HG03039 (cell line): ENCODE data around the gene RNF182.
"Not testable (repeated sequence)": the region's sequence is repeated elsewhere in the genome, so short reads cannot be mapped to it uniquely, and the experiment has no call there.

Experiments
- ATAC-seq: cut with Tn5 transposase; IDR thresholded peaks from one replicate; pipeline ENCODE4 v1.9.1; 2021; ENCODE audit warnings: mild to moderate bottlenecking, moderate library complexity; ENCODE audit not compliant: unreplicated experiment

The RNF182 gene

GRCh38 chr6:13953061-13953705 lies 28.4 kb downstream of the RNF182 start:
- no peak for ATAC-seq

GRCh38 chr6:13965582-13966127 lies 40.9 kb downstream of the RNF182 start:
- no peak for ATAC-seq

GRCh38 chr6:13971303-13971702 lies 46.6 kb downstream of the RNF182 start:
- ATAC-seq: no peak

- ATAC-seq: not testable (repeated sequence)
These were observed 47.9 kb downstream of the RNF182 start for GRCh38 chr6:13972602-13973001.

- ATAC-seq: not testable (repeated sequence)
These were observed 48.7 kb downstream of the RNF182 start for GRCh38 chr6:13973422-13973821.

GRCh38 chr6:13978102-13978640 lies 53.4 kb downstream of the RNF182 start:
- ATAC-seq: no peak

- ATAC-seq: no peak
These were observed 54.0 kb downstream of the RNF182 start for GRCh38 chr6:13978787-13979186.

GRCh38 chr6:13979284-13980171 lies 54.8 kb downstream of the RNF182 start:
- no peak for ATAC-seq

- no peak for ATAC-seq
These were observed 55.8 kb downstream of the RNF182 start for GRCh38 chr6:13980534-13980933.

GRCh38 chr6:13985663-13986325 lies 61.0 kb downstream of the RNF182 start:
- no peak for ATAC-seq

GRCh38 chr6:13986700-13987399 lies 62.1 kb downstream of the RNF182 start:
- no peak for ATAC-seq

GRCh38 chr6:13987400-13987865 lies 62.7 kb downstream of the RNF182 start:
- no peak for ATAC-seq

GRCh38 chr6:13988049-13988738 lies 63.4 kb downstream of the RNF182 start:
- ATAC-seq: no peak

- ATAC-seq: no peak
These were observed 64.2 kb downstream of the RNF182 start for GRCh38 chr6:13988908-13989307.

GRCh38 chr6:13989496-13990144 lies 64.9 kb downstream of the RNF182 start:
- ATAC-seq: no peak

GRCh38 chr6:13990796-13991195 lies 66.0 kb downstream of the RNF182 start:
- ATAC-seq: no peak

- ATAC-seq: no peak
These were observed 66.6 kb downstream of the RNF182 start for GRCh38 chr6:13991393-13991792.

GRCh38 chr6:13992417-13993055 lies 67.8 kb downstream of the RNF182 start:
- ATAC-seq: no peak

- no peak for ATAC-seq
These were observed 68.7 kb downstream of the RNF182 start for GRCh38 chr6:13993416-13993815.
